ENCODE measurements around the gene SERINC4.
"Not testable (repeated sequence)": the region's sequence is repeated elsewhere in the genome, so short reads cannot be mapped to it uniquely, and the experiment has no call there.

The SERINC4 gene

GRCh38 chr15:43763819-43764446 is 36.1 kb downstream of the SERINC4 start:
- no peak overlapping the region for H3K27ac ChIP-seq
- DNase-seq (ENCODE audit: low read depth, low spot score): no peak

DNA sequence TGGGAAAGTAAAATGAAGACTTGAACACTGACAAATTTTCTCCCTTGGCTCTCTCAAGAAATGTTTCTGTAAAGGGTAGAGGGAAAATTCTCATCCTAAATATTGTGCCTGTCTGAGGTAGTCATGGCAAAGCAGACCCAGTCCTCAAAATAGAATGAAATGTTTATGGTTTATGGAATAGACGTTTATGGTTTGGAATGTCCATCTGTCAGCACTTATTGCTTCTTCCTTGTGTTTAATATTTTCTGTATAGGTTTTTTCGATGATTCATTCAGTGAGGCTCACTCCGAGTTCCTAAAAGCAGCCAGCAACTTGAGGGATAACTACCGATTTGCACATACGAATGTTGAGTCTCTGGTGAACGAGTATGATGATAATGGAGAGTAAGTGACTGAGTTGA is 37.2 kb downstream of the SERINC4 start:
- H3K27ac ChIP-seq: no peak overlapping the region
- no peak for DNase-seq (ENCODE audit: low read depth, low spot score)

DNA sequence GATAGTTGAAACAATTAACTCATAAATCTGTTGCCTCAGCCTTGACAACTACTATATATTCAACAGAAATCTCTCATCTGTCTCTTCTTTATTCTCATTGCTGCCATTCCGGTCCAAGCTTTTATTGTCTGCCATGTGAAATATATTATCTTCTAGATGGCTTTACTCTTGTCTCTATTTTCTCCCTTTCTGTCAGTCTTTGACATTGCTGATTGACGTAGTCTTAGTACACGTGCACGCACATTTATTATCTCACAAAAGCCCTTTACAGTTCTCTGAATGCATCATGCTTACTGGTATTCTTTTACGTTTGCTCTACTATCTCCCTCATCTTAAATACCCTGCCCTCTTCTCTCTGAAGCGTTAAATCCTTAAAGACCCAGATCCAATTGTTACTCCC is 48.1 kb downstream of the SERINC4 start:
- DNase-seq (ENCODE audit: low read depth, low spot score): no peak
- H3K27ac ChIP-seq: no peak overlapping the region

GRCh38 chr15:43749690-43750345 is 50.2 kb downstream of the SERINC4 start:
- no peak overlapping the region for H3K27ac ChIP-seq
- DNase-seq (ENCODE audit: low read depth, low spot score): no peak

GRCh38 chr15:43748376-43748775 is 51.6 kb downstream of the SERINC4 start:
- DNase-seq (ENCODE audit: low read depth, low spot score): no peak
- no peak overlapping the region for H3K27ac ChIP-seq

DNA sequence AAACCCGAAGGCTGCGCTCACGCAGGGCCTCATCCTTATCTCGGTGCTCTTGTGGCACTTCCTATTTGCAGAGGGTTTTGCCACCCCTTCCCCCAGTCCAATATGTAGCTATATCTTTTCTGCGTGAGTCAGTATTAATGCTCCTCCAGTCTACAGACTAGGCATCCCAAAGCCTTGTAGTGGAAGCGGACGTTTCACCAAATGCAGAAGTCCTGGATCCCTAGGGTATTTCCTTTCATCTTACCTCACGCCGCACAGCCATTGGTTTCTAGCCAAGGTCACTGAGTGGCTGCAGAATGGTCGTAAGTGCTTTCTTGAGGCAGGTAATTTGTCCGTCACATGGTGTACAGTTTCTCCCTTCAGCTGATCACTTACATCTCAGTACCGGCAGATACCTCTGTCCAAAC is 53.1 kb downstream of the SERINC4 start:
- DNase-seq (ENCODE audit: low read depth, low spot score): not testable (repeated sequence)
- H3K27ac ChIP-seq: peak overlapping the region; percentile 73

- DNase-seq (ENCODE audit: low read depth, low spot score): peak; percentile 45
- H3K27ac ChIP-seq: peak within 1 kb of the TSS; percentile 73
Measured at GRCh38 chr15:43746245-43746902, 53.6 kb downstream of the SERINC4 start, which contains the start of gene PDIA3. Gene PDIA3 (plus strand): TSS chr15:43746438. CDS start chr15:43746540, 102 bp downstream.

Data from epithelial cell of prostate (primary cell).